Activated CD8-positive, alpha-beta memory T cell treated with anti-CD3 and anti-CD28 coated beads, Interleukin-2, amount 50 U/mL, for 48 hours (primary cell): ENCODE data around the gene RFNG.
"Not testable (repeated sequence)": the region's sequence is repeated elsewhere in the genome, so short reads cannot be mapped to it uniquely, and the experiment has no call there.

Experiments used
- DNase-seq: peaks from one replicate; pipeline ENCODE4 v3.0.0-alpha.2; 2020

RFNG gene

GRCh38 chr17:82039695-82040299 is 11.8 kb downstream of the RFNG start:
- no peak for DNase-seq

DNA sequence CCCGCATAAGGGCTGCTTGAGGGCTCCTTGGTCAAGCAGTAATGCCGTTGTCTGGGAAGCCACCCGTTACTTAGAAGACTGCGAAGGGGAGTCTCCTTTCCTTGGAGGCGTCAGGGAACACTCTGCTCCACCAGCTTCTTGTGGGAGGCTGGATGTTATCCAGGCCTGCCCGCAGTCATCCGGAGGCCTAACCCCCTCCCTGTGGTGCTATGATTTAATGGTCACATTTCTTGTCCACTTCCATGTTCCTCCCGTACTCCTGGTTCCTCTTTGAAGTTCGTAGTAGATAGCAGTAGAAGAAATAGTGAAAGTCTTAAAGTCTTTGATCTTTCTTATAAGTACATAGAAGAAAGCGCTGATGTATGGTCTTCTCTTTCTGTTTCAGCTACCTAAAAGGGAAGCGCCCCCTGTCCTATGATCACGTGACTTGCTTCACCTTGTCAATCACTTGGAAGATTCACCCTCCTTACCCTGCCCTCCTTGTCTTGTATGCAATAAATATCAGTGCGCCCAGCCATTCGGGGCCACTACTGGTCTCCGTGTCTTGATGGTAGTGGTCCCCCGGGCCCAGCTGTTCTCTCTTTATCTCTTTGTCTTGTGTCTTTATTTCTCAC is 12.7 kb downstream of the RFNG start:
- not testable (repeated sequence) for DNase-seq

- DNase-seq = no peak
These were observed 13.8 kb downstream of the RFNG start for GRCh38 chr17:82037889-82038195.

- DNase-seq = peak; percentile 97
These were observed 14.3 kb downstream of the RFNG start, which contains the start of gene DCXR for GRCh38 chr17:82037092-82037888. Gene DCXR (minus strand): TSS chr17:82037697. CDS start chr17:82037682, 15 bp downstream.

DNA sequence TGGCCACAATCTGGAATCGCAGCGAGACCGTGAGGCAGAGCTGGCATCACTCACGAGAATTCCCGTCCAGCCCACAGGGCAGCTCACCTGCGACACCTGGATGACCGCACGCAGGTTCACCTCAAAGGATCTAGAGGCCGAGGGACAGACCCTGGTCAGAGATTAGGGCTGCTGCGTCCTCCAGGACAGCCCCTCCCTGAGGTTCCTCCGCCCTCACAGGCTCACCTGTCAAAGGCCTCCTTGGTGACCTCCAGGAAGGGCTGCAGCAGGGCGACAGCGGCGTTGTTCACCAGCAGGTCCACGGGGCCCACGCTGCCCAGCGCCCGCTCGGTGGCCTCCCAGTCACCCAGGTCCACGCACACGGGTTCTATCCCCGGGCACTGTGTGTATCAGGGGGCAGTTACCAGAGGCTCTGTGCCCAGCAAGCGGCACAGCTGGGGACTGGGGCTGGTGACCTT is 14.9 kb downstream of the RFNG start:
- no peak for DNase-seq

GRCh38 chr17:82035956-82036633 is 15.5 kb downstream of the RFNG start:
- DNase-seq = no peak

GRCh38 chr17:82035488-82035887 is 16.1 kb downstream of the RFNG start:
- DNase-seq = no peak

DNA sequence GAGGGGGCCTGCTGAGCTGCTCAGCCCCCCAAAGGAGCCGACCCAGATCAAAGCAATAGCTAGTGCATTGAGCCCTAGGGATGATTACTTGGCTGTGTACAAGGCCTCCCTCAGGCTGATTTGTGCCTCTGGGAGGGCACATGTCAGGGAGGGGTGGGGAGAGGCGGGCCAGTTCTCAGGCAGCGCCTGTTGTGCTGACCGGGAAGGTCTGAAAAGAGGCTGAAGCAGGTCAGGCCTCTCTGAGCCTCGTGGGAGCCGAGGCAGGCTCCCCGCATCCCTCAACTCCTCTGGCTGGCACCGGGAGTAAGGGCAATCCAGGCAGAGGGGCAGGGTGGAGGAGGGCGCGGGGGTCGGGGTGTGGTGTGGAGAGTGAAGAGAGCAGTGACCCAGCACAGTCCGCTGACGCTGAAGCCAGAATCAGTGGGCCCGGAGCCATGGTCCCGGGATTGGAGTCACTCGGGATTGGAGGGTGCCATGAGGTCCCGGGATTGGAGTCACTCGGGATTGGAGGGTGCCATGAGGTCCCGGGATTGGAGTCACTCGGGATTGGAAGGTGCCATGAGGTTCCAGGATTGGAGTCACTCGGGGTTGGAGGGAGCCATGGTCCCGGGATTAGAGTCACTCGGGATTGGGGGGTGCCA is 17.1 kb downstream of the RFNG start:
- no peak for DNase-seq

- DNase-seq = no peak
These were observed 18.1 kb downstream of the RFNG start for GRCh38 chr17:82033359-82034085.

GRCh38 chr17:82031885-82032627 is 19.6 kb downstream of the RFNG start:
- no peak for DNase-seq

DNA sequence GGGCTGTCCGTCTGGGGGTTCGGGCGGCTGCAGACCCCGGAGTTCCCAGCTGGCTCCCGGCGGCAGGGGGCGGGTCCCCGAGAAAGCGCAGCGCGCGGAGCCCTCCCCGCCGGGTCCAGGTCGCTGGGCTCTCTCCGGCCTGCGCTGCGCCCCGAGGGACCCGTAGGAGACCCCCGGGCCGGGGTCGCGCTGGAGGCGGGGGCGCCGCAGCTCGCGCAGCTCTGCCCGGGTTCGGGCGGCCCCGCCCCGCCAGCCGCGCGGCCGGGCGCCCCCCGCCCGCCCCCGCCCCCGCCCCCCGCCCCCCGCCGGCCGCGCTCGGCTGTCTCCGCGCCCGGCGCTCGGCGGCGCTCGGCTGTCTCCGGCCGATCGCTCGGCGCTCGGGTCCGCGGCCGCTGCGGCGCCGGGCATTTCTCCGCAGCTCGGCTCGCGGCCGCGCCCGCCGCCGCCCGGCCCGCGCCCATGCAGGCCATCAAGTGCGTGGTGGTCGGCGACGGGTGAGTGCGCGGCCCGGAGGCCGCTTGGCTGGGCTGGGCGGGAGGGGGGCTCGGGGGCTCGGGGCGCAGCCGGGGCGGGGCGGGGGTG is 20.2 kb downstream of the RFNG start, which contains the start of gene RAC3:
TSS of gene RAC3 (plus strand) at position 376 of the 582 bp plus-strand sequence. CDS start at position 460, 84 bp downstream.
- DNase-seq = no peak

- peak; percentile 90 for DNase-seq
These were observed 20.9 kb downstream of the RFNG start for GRCh38 chr17:82030470-82031302.

- no peak for DNase-seq
These were observed 21.6 kb downstream of the RFNG start for GRCh38 chr17:82029990-82030469.

- DNase-seq = no peak
These were observed 22.2 kb downstream of the RFNG start for GRCh38 chr17:82029391-82029790.

DNA sequence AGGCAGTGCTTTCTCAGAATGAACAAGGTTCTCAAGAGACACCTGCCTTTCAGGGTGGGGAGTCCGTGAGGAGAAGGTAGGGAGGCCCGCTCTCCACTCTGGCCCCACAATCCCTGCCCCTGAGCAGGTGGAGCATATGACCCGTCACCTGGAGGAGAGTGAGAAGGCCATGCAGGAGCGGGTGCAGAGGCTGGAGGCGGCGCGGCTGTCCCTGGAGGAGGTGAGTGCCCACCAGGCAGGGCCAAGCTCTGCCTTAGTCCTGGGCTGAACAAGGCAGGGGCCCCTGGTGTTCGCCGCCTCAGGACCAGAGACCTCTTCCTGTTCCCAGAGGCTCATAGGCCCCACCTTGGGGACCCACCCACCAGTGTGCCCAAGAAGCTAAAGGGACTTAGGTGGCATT is 22.6 kb downstream of the RFNG start:
- no peak for DNase-seq

DNA sequence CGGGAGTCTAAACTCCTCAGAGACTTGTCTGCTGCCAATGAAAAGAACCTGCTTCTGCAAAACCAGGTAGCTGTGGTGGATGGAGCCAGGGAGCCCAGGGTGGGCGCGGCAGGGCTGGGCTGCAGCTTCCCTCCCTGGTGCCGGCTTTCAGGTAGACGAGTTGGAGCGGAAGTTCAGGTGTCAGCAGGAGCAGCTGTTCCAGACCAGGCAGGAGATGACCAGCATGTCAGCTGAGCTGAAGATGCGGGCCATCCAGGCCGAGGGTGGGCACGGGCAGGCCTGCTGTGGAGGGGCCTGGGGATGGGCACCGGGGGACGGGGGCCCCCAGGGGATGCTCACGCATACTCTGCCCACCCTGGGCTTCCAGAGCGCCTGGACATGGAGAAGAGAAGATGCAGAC is 23.4 kb downstream of the RFNG start:
- no peak for DNase-seq

DNA sequence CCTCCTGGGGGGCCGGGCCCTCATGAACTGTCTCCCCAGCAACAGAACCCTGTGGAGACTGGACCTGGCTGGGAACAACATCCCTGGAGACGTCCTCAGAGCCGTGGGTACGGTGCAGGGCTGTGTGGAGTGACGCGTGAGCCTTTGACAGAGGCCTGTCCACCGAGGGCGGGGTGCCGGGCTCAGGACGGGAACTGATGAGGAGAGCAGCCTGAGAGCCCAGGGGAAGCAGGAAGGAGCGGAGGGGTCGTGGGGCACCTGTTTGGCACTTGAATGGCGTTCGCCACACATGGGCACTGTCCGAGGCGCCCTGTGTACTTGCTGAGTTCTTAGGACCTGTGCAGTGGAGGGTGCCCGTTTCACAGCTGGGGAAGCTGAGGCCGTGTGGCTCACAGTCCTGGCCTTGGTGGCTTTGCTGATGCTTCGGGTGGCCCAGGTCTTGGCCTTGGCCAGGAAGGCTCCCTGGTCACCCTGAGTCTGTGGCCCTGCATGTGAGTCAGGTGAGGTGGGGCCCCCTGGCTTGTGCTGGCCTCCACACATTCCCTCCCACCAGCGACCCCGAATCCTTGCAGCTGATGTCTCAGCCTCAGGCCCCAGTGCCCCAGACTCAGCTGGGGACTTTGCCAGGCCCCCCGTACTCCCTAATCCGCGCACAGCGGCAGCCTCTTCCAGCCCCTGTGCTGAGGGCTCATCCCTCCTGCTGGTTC is 26.1 kb downstream of the RFNG start:
- no peak for DNase-seq

GRCh38 chr17:82024859-82025258 is 26.8 kb downstream of the RFNG start:
- DNase-seq = no peak
